RWPE1 (cell line): Measurements from ENCODE around the gene KLHL30.

ENCODE experiments used
- CTCF ChIA-PET: fragments of 350-600 bp; sonication (Branson Sonifier 250); formaldehyde crosslinking; extraction: SDS; loops from one replicate; lab custom pipeline; 2021; lab: Yijun Ruan, JAX
- POLR2A ChIA-PET: fragments of 400-600 bp; formaldehyde crosslinking; extraction: SDS; loops from one replicate; lab custom pipeline; 2020; ENCODE audit warnings: antibody characterized with exemption; ENCODE audit not compliant: low non-redundant PET; lab: Yijun Ruan, JAX
- DNase-seq: peaks from one replicate; pipeline ENCODE4 v3.0.0; 2012; ENCODE audit warnings: low spot score
- H3K27ac ChIP-seq: fragments of 450-650 bp; 2 replicates; pipeline ENCODE4 v1.5.1; 2017
- TF ChIP-seq, protein P1 (sequence below): fragments of 450-650 bp; conservative IDR thresholded peaks from 2 replicates; pipeline ENCODE4 v1.5.1; 2017; ENCODE audit warnings: low read depth, mild to moderate bottlenecking

The KLHL30 gene

DNA sequence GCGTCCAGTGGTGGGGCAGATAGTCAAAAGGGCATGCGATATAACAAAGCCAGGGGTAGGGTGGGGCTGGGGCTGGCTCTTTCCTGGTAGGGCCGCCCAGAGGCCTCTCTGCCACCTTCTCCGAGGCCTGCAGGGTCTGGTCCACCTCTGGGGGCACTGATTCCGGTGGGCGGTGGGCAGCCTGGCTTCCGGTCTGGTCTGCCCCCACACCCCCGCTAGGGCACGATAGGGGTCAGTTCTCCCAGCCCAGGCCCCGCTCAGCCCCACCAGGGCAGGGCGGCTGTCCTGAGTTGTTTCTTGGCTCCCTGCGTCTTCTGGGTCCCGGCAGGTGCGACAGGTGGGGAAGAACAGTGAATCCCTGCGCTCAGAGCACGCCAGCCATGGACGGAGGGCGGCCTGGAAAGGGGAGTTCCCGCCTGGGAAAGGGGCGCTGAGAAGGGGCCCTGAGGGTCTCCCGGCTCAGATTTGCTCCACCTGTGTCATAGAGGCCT lies 19.6 kb downstream of the KLHL30 start:
- ChIA-PET POLR2A (no interaction called here), CTCF (no interaction called here)
- TF ChIP-seq, protein P1, sequence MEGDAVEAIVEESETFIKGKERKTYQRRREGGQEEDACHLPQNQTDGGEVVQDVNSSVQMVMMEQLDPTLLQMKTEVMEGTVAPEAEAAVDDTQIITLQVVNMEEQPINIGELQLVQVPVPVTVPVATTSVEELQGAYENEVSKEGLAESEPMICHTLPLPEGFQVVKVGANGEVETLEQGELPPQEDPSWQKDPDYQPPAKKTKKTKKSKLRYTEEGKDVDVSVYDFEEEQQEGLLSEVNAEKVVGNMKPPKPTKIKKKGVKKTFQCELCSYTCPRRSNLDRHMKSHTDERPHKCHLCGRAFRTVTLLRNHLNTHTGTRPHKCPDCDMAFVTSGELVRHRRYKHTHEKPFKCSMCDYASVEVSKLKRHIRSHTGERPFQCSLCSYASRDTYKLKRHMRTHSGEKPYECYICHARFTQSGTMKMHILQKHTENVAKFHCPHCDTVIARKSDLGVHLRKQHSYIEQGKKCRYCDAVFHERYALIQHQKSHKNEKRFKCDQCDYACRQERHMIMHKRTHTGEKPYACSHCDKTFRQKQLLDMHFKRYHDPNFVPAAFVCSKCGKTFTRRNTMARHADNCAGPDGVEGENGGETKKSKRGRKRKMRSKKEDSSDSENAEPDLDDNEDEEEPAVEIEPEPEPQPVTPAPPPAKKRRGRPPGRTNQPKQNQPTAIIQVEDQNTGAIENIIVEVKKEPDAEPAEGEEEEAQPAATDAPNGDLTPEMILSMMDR, result no peak

DNA sequence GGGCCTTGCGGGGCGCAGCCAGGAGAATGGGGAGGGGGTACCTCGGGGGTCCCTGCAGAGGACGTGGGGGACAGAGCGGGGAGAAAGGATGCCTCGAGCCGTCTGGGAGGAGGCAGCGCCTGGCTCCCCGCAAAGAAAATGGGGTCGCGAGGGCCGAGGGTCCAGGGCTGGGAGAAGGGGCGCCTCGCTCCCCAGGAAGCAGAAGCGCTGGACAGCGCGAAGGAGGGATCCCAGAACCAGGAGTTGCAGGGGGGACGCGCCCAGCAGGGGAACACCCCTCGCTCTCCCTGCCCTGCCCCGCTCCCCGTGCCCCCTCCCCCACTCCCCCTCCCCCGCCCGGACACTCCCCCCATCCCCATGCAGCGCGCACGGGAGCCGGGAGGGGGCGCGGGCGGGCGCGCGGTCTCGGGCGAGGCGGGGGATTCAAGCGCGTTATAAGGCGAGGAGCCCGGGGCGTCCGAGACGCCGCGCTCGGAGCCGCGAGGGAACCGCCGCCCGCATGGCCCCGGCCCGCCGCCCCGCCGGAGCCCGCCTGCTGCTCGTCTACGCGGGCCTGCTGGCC lies 20.1 kb downstream of the KLHL30 start, which contains the start of gene ERFE:
TSS of gene ERFE (plus strand) at position 462 of the 562 bp plus-strand sequence. CDS start at position 500, 38 bp downstream.
- ChIA-PET CTCF (interaction anchor here (0.6 to 0.8 kb wide), 5 partner anchors 10 to 17 kb away, joined by 3 to 6 read pairs (median 3); no protein-coding TSS in a partner anchor), POLR2A (no interaction called here)
- TF ChIP-seq, protein P1, result peak; percentile 77
- DNase-seq, result peak; percentile 69
- H3K27ac ChIP-seq, result peak within 1 kb of the TSS; percentile 56

More for the DNA sequence above, 19.6 kb downstream of the KLHL30 start:
- DNase-seq, result no peak
- H3K27ac ChIP-seq, result no peak overlapping the region

DNA sequence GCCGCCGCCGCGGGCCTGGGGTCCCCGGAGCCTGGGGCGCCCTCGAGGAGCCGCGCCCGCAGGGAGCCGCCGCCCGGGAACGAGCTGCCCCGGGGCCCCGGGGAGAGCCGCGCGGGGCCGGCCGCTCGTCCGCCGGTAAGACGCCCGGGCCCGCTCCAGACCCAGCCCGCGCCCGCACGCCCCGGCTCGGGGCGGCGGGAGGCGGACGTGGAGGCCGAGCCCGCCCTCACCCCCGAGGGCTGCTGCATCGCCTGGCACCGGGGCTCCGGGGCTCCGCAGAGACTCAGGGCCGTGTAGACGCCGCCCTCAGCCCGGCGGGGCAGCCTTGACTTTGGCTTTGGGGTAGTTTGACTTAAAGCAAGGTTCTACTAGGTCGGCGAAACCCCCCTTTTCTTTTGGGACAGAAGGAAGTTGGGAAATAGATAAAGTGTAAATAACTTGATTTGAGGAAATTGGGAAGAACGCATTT lies 20.6 kb downstream of the KLHL30 start:
- ChIA-PET CTCF (interaction anchor here (0.6 to 0.8 kb wide), 5 partner anchors 9 to 17 kb away, joined by 3 to 6 read pairs (median 3); no protein-coding TSS in a partner anchor), POLR2A (no interaction called here)
- DNase-seq, result peak; percentile 28
- peak overlapping the region; percentile 56 for H3K27ac ChIP-seq
- TF ChIP-seq, protein P1, result peak; percentile 41

DNA sequence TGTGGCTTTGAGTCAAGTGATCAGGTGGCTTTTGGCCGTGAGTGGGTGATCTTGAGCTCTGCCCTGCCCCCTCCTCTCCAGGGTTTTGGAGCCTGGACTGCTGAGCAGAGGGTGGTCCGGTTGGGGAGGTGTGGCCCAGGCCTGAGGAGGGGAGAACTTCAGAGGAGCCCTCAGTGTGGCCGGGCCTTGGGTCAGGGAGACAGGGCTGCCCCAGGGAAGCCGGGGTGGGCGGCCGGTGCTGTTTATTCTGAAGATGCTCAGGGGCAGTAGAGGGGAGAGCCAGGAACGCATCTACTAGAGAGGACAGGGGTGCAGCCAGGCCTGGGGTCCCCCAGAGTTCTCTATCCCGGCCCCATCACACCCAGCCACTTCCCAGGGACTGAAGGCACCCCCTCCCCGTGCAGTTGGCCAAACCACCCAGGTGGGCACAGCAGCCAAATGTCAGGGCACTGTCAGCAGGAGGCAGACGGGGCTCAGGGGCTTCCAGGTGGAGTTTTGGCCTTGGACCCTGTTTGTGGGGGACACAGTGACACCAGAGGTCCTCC lies 21.3 kb downstream of the KLHL30 start:
- DNase-seq, result no peak
- peak overlapping the region; percentile 56 for H3K27ac ChIP-seq
- POLR2A ChIA-PET, result no interaction called here
- CTCF ChIA-PET, result interaction anchor here (0.7 to 1.0 kb wide), 2 partner anchors 18 to 58 kb away, joined by 3 to 7 read pairs; no protein-coding TSS in a partner anchor
- TF ChIP-seq, protein P1, result no peak

DNA sequence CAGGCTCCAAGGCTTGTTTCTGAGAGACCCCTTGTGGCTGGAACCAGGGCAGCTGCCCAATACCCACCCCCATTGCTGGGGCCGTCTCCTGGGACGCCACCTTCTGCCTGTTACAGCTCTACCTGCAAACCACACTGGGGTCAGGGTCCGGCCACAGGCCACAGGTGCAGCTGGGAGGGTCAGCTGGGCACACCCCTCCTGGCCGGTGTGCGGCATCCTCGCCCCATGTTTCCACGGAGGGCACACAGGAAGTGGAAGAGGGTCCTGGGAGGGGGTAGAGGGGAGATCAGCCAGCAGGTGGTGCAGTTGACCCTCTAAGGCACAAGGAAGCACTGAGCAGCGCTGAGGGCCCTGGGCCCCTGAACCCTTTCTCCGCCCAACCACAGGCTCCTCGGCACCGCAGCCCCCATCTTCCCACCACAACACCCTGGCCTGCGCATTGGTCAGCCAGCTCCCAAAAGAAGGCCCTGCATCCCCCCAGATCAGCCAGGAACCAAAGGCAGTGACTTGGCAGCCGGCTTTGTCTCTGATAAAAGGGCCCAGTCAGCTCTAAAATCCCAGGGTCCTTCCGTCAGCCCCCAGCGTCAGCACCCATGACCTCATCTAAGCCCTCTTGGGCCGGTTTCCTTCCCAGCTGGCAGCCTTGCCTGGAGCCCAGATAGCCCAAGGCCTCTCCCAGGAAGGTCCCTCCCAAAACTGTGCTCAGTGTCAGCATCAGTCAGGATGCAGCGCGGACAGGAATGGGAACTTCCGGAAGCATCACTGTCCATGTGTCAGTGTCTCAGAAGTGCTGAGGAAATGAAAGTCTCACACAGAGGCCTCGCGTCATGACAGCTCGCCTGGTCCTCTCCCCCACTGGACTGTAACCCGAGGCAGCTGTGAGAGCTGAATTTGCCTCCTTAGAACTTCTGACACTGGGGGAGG lies 22.0 kb downstream of the KLHL30 start:
- TF ChIP-seq, protein P1, result no peak
- CTCF ChIA-PET, result interaction anchor here (0.6 to 1.1 kb wide), 5 partner anchors 13 to 58 kb away, joined by 3 to 7 read pairs (median 4); no protein-coding TSS in a partner anchor
- no peak for DNase-seq
- POLR2A ChIA-PET, result interaction anchor here (1.2 kb wide), 1 partner anchor 18 kb away, joined by 3 read pairs; no protein-coding TSS in a partner anchor
- H3K27ac ChIP-seq, result peak overlapping the region; percentile 33; the same call in 1 of the 2 replicates
